ENCODE data around the gene OPRM1.

DNA sequence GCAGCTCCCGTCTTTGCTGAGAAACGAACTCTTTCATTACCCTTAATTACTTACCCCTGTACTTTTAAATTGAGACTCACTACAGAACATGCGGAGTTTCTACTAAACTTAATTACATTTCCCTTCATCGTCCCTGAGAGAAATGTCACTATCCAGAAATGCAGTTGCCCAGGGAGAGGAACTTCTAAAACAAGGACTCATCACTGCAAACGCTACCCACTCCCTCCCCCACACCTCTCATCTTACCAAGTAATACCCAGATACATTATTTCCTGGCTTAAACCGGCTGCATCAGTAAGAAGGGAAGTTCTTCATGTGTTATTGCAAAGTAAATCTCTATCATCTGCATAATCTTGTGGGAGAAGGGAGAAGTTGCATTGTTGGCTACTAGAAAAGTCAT is 179.3 kb downstream of the OPRM1 start:
- TF ChIP-seq, protein P1, sequence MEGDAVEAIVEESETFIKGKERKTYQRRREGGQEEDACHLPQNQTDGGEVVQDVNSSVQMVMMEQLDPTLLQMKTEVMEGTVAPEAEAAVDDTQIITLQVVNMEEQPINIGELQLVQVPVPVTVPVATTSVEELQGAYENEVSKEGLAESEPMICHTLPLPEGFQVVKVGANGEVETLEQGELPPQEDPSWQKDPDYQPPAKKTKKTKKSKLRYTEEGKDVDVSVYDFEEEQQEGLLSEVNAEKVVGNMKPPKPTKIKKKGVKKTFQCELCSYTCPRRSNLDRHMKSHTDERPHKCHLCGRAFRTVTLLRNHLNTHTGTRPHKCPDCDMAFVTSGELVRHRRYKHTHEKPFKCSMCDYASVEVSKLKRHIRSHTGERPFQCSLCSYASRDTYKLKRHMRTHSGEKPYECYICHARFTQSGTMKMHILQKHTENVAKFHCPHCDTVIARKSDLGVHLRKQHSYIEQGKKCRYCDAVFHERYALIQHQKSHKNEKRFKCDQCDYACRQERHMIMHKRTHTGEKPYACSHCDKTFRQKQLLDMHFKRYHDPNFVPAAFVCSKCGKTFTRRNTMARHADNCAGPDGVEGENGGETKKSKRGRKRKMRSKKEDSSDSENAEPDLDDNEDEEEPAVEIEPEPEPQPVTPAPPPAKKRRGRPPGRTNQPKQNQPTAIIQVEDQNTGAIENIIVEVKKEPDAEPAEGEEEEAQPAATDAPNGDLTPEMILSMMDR (IDR thresholded peaks at IDR 0.05), result no peak
- no peak for TF ChIP-seq EZH2 (IDR thresholded peaks at IDR 0.05; ENCODE audit: borderline replicate concordance, insufficient read depth, low read depth, low read length, poor library complexity, severe bottlenecking)
